WERI-Rb-1 (cell line): Measurements from ENCODE around the gene RIMBP2.

Source experiments
- DNase-seq: peaks from one replicate; pipeline ENCODE4 v3.0.0-alpha.2; 2020
- H3K27ac ChIP-seq: fragments of 250-450 bp; sonication (Bioruptor Pico); 2 replicates; pipeline ENCODE4 v1.5.1; 2020; ENCODE audit warnings: mild to moderate bottlenecking, moderate library complexity
- H3K27me3 ChIP-seq: fragments of 250-450 bp; sonication (Bioruptor Pico); 2 replicates; pipeline ENCODE4 v1.5.1; 2021; ENCODE audit warnings: mild to moderate bottlenecking, low read depth, moderate library complexity; ENCODE audit not compliant: insufficient read depth, severe bottlenecking
- H3K36me3 ChIP-seq: fragments of 250-450 bp; sonication (Bioruptor Pico); 2 replicates; pipeline ENCODE4 v1.5.1; 2020; ENCODE audit warnings: mild to moderate bottlenecking, moderate library complexity
- H3K4me3 ChIP-seq: 2 replicates; pipeline ENCODE4 v1.5.1; 2011; ENCODE audit warnings: low read depth, mild to moderate bottlenecking, control low read depth, low read length
- H3K9me3 ChIP-seq: fragments of 250-450 bp; sonication (Bioruptor Pico); 2 replicates; pipeline ENCODE4 v1.5.1; 2021; ENCODE audit warnings: mild to moderate bottlenecking, moderate library complexity; ENCODE audit not compliant: severe bottlenecking
- CTCF ChIP-seq: IDR thresholded peaks from 2 replicates; pipeline ENCODE4 v1.5.1; 2011; ENCODE audit warnings: low read depth, mild to moderate bottlenecking, control low read depth, inconsistent platforms, low read length

Gene RIMBP2

GRCh38 chr12:130538343-130539095 lies 177.6 kb downstream of the RIMBP2 start:
- no peak overlapping the region for H3K27ac ChIP-seq
- H3K36me3 ChIP-seq = no peaks in the 10 kb centered on the region
- DNase-seq = no peak
- TF ChIP-seq CTCF = no peak
- no peaks in the 10 kb centered on the region for H3K27me3 ChIP-seq
- no peaks in the 10 kb centered on the region for H3K9me3 ChIP-seq
- H3K4me3 ChIP-seq = no peak overlapping the region

GRCh38 chr12:130537655-130538054 lies 178.4 kb downstream of the RIMBP2 start:
- TF ChIP-seq CTCF = no peak

GRCh38 chr12:130537051-130537450 lies 179.0 kb downstream of the RIMBP2 start:
- Histone ChIP-seq H3K27me3 (no peaks in the 10 kb centered on the region), H3K36me3 (no peaks in the 10 kb centered on the region), H3K4me3 (no peak overlapping the region), H3K9me3 (no peaks in the 10 kb centered on the region), H3K27ac (no peak overlapping the region)
- no peak for DNase-seq
- no peak for TF ChIP-seq CTCF

More at GRCh38 chr12:130537655-130538054, 178.4 kb downstream of the RIMBP2 start:
- H3K27me3 ChIP-seq = no peaks in the 10 kb centered on the region
- no peaks in the 10 kb centered on the region for H3K9me3 ChIP-seq
- H3K4me3 ChIP-seq = no peak overlapping the region
- H3K27ac ChIP-seq = no peak overlapping the region
- H3K36me3 ChIP-seq = no peaks in the 10 kb centered on the region
- DNase-seq = no peak

GRCh38 chr12:130530429-130530828 lies 185.7 kb downstream of the RIMBP2 start:
- no peak for DNase-seq
- Histone ChIP-seq H3K27ac (no peak overlapping the region), H3K27me3 (no peaks in the 10 kb centered on the region), H3K9me3 (no peaks in the 10 kb centered on the region), H3K36me3 (no peaks in the 10 kb centered on the region), H3K4me3 (no peak overlapping the region)
- no peak for TF ChIP-seq CTCF

- H3K4me3 ChIP-seq = no peak overlapping the region
- DNase-seq = no peak
- no peaks in the 10 kb centered on the region for H3K27me3 ChIP-seq
- no peaks in the 10 kb centered on the region for H3K9me3 ChIP-seq
- H3K27ac ChIP-seq = no peak overlapping the region
- no peak for TF ChIP-seq CTCF
- no peaks in the 10 kb centered on the region for H3K36me3 ChIP-seq
Measured at GRCh38 chr12:130529781-130530180, 186.3 kb downstream of the RIMBP2 start.

- TF ChIP-seq CTCF = no peak
- Histone ChIP-seq H3K27ac (no peak overlapping the region), H3K9me3 (no peaks in the 10 kb centered on the region), H3K27me3 (no peaks in the 10 kb centered on the region), H3K4me3 (no peak overlapping the region), H3K36me3 (no peaks in the 10 kb centered on the region)
- no peak for DNase-seq
Measured at GRCh38 chr12:130527239-130527638, 188.9 kb downstream of the RIMBP2 start.
